Measurements from ENCODE around the gene YKT6.

The YKT6 gene

GRCh38 chr7:44256459-44256858 lies 55.7 kb downstream of the YKT6 start:
- DNase-seq (ENCODE audit: extremely low read depth in 1 of 2, low read depth in 1 of 2): no peak

GRCh38 chr7:44257213-44257612 lies 56.4 kb downstream of the YKT6 start:
- DNase-seq (ENCODE audit: extremely low read depth in 1 of 2, low read depth in 1 of 2): no peak

- peak; percentile 62 to 77 for DNase-seq (ENCODE audit: extremely low read depth in 1 of 2, low read depth in 1 of 2)
These were observed 57.0 kb downstream of the YKT6 start for GRCh38 chr7:44257618-44258422.

GRCh38 chr7:44258423-44258760 lies 57.6 kb downstream of the YKT6 start:
- no peak for DNase-seq (ENCODE audit: extremely low read depth in 1 of 2, low read depth in 1 of 2)

GRCh38 chr7:44258865-44259546 lies 58.2 kb downstream of the YKT6 start:
- DNase-seq (ENCODE audit: extremely low read depth in 1 of 2, low read depth in 1 of 2): no peak

- DNase-seq (ENCODE audit: extremely low read depth in 1 of 2, low read depth in 1 of 2): no peak
These were observed 59.0 kb downstream of the YKT6 start for GRCh38 chr7:44259547-44260457.

GRCh38 chr7:44261240-44261639 lies 60.5 kb downstream of the YKT6 start:
- no peak for DNase-seq (ENCODE audit: extremely low read depth in 1 of 2, low read depth in 1 of 2)

GRCh38 chr7:44262031-44262430 lies 61.3 kb downstream of the YKT6 start:
- no peak for DNase-seq (ENCODE audit: extremely low read depth in 1 of 2, low read depth in 1 of 2)

GRCh38 chr7:44263326-44264082 lies 62.7 kb downstream of the YKT6 start:
- DNase-seq (ENCODE audit: extremely low read depth in 1 of 2, low read depth in 1 of 2): no peak
